Transverse colon (tissue), 4 donors: Measurements from ENCODE around the gene NOM1. TPM values are rescaled to one million over a fixed set of nuclear protein-coding genes. Genes with fewer than 3 reads are reported as not detected.

ENCODE experiments used
- DNase-seq: peaks from one replicate; pipeline ENCODE4 v3.0.0-alpha.2; 2019
- H3K27ac ChIP-seq, 4 donors: fragments of 200-600 bp; sonication (generic); 2 replicates each; pipeline ENCODE4 v1.5.1; 2016 to 2018; ENCODE audit warnings: inconsistent platforms in 4 of 4
- H3K27me3 ChIP-seq: fragments of 200-600 bp; sonication (generic); 2 replicates; pipeline ENCODE4 v1.5.1; 2017; ENCODE audit warnings: inconsistent platforms
- H3K36me3 ChIP-seq, 4 donors: fragments of 200-600 bp; sonication (generic); 2 replicates each; pipeline ENCODE4 v1.5.1; 2017 to 2019; ENCODE audit warnings: inconsistent platforms in 4 of 4
- H3K4me1 ChIP-seq, 4 donors: fragments of 200-600 bp; sonication (generic); 2 replicates each; pipeline ENCODE4 v1.5.1; 2017 to 2020; ENCODE audit warnings: inconsistent platforms in 4 of 4
- H3K4me3 ChIP-seq, 4 donors: fragments of 200-600 bp; sonication (generic); 1 replicate in 1 of 4; 2 replicates in 3 of 4; pipeline versions ENCODE4 v1.5.1 to v1.6.1; 2017 to 2019; ENCODE audit warnings: inconsistent platforms in 4 of 4
- H3K9me3 ChIP-seq, 2 donors: fragments of 200-600 bp; sonication (generic); 2 replicates each; pipeline ENCODE4 v1.5.1; 2017 to 2019; ENCODE audit warnings: inconsistent platforms in 2 of 2
- EP300 ChIP-seq: sonication (generic); formaldehyde crosslinking; IDR thresholded peaks from one replicate; pipeline ENCODE4 v1.6.1; 2017; ENCODE audit warnings: antibody characterized with exemption, low read depth
- POLR2A ChIP-seq: fragments of 450-650 bp; IDR thresholded peaks from one replicate; pipeline ENCODE4 v1.6.1; 2016; ENCODE audit warnings: antibody characterized with exemption, mild to moderate bottlenecking, moderate library complexity
- POLR2AphosphoS5 ChIP-seq, 3 donors: sonication (generic); formaldehyde crosslinking; IDR thresholded peaks; one replicate each; pipeline ENCODE4 v1.6.1; 2016; ENCODE audit warnings: antibody characterized with exemption in 3 of 3
- WGBS, 2 donors: methylation state at CpG; one replicate each; pipeline ENCODE4 v1.1.5; 2018; ENCODE audit warnings: low coverage in 1 of 2; 5-methylcytosine and 5-hydroxymethylcytosine counted together
- in situ Hi-C, 4 donors: fragments of 200-750 bp; cut with MboI; loops; one replicate each; pipeline versions ENCODE4 v1.15.0 to v1.15.1; 2017; ENCODE audit warnings: low sequenced_read_pairs in 3 of 4, low pct_ligation_motif_present in 1 of 4, low pct_unique_long_range_greater_than_20kb in 1 of 4
- intact Hi-C: fragments of 100-400 bp; cut with DNase I; formaldehyde crosslinking; loops from one replicate; pipeline ENCODE4 v1.15.1; 2023; ENCODE audit warnings: low total_unique reads
- total RNA-seq, 4 donors: library from RNA; depleted of rRNA; stranded (reverse); fragments of >200 nt; gene quantifications; one replicate each; pipeline ENCODE4 v1.1.0, GENCODE V29; 2016
- TF ChIP-seq, protein P1 (sequence below), 5 experiments: fragments of 200-600 bp in 3 of 5; fragments of 450-650 bp in 2 of 5; sonication (generic) in 3 of 5; IDR thresholded peaks; 1 replicate in 2 of 5; 2 replicates in 3 of 5; pipeline ENCODE4 v1.5.1; 2016 to 2017; ENCODE audit warnings: antibody characterized with exemption in 5 of 5, inconsistent platforms in 3 of 5, mild to moderate bottlenecking in 2 of 5, moderate library complexity in 1 of 5

Gene NOM1
- total RNA-seq, 4 donors from 2014 or later, result 6.6 to 22.4 (median 15.2) TPM

DNA sequence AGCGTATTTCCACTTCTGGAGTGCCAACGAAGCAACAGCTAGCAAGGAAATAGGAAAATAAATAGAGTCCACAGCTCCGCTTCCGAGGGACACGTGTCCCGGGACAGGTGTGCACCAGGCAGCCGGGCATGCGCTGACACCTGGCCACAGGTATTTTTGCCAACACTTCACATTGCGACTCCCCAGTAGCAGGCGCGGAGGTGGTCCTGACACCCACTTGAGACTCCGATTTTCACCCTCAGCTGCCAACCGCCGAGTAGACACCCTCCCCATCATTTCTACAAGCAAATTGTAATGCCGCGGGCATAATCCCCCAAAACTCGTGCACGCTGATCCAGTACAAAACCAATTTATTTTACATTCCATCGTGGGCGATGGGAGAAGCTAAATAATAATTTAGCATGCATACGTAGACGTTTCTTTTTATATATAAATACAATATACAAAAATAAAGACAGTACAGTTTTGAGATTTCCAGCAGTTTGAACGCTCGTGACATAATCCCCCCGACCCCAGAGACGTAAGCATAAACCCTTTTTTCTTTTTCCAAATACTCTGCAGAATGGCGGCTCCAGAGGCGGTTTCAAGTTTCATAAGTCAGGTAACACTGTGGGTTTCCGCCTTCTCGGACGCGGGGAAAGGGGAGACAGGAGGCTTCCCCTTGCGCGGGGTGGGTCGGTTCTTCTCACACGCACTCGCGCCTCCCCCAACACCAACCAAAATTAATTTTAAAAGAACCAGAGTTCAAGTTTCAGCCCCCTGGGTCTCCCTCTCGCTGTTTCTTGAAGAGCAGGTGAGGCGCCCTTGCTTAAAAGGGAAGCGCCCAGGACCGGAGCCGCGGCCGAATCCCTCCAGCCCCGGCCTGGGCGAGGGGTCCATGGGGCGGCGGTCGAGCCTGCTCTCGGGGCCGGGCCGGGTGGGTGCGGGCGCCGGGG, 55.3 kb downstream of the NOM1 start:
- intact Hi-C loops (no loop called here), in situ Hi-C loops (no loop called here)
- Histone ChIP-seq H3K36me3 (no peaks in the 10 kb centered on the region), H3K9me3 (no peaks in the 10 kb centered on the region), H3K4me1 (peaks cover 13 to 75% (median 53%) of the 10 kb centered on the region in 4 donors), H3K27me3 (peaks cover 99% of the 10 kb centered on the region), H3K27ac (peak overlapping the region in 1 of 4 donors; percentile 76), H3K4me3 (peak overlapping the region in 1 of 4 donors; percentile 33)
- 36 to 44% methylated on average over 18 to 55 of the region's 56 CpGs for WGBS, 2 donors
- TF ChIP-seq POLR2A, result no peak
- TF ChIP-seq POLR2AphosphoS5 (IDR thresholded peaks at IDR 0.05), result no peak
- TF ChIP-seq EP300, result no peak
- TF ChIP-seq, protein P1, sequence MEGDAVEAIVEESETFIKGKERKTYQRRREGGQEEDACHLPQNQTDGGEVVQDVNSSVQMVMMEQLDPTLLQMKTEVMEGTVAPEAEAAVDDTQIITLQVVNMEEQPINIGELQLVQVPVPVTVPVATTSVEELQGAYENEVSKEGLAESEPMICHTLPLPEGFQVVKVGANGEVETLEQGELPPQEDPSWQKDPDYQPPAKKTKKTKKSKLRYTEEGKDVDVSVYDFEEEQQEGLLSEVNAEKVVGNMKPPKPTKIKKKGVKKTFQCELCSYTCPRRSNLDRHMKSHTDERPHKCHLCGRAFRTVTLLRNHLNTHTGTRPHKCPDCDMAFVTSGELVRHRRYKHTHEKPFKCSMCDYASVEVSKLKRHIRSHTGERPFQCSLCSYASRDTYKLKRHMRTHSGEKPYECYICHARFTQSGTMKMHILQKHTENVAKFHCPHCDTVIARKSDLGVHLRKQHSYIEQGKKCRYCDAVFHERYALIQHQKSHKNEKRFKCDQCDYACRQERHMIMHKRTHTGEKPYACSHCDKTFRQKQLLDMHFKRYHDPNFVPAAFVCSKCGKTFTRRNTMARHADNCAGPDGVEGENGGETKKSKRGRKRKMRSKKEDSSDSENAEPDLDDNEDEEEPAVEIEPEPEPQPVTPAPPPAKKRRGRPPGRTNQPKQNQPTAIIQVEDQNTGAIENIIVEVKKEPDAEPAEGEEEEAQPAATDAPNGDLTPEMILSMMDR (IDR thresholded peaks at IDR 0.05), result no peak
- DNase-seq, result no peak

DNA sequence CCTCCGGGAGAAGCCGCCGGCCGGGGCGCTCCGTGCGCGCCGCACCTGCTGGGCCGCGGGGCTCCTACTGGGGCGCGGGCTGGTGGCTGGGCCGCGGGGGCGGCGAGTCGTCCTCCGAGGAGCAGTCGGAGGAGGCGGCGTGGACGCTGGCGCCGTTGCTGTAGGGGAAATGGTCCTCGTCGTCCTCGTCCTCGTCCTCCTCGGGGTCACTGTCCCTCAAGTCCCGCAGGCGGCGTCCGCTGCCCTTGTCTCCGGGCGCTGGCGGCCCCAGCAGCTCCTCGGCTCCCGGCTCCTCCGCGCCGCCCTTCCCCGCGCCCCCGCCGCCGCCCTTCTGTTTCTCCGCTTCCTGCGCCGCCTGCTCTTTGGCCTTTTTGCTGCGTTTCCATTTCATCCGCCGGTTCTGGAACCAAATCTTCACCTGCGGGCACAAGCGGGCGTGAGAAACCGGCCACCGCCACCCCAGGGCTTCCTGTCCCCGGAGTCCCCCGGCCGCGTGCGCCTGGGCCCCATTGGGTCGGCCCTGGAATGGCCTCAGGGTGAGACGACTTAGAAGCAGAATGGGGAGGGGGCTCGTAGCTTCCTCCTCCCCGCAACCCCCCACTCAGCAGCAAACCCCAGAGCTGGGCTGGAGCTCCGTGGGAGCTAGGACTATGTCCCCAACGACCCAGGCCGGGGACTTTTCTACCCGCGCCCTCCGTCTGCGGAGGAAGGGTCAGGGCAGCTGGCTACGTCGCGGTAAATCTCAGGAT, 56.1 kb downstream of the NOM1 start:
- peaks cover 9 to 70% (median 49%) of the 10 kb centered on the region in 4 donors for H3K4me1 ChIP-seq
- WGBS, 2 donors, result 20 to 38% methylated on average over 6 to 76 of the region's 77 CpGs
- no peak for DNase-seq

DNA sequence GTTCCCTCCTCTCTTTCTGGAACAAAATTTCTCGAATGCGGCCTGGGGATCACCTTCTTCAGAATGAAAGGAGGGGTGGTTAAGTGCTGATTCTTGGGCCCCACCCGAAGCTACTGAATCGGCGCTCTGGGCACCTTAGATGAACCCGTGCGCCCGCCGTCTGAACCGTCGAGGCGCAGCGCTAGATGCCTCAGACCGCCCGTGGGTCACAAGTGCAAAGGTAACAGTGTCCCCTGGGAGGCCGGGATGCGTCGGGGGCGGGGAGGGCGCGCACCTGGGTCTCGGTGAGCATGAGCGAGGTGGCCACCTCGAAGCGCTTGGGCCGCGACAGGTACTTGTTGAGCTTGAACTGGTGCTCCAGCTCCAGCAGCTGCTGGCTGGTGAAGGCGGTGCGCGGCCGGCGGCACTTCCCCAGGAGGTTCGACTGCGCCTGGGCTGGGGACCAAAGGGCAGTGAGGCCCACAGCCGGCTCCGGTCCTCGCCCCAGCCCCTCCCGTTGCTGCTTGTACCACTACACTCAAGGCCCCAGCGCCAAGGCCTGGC, 56.8 kb downstream of the NOM1 start:
- in situ Hi-C loops (no loop called here), intact Hi-C loops (no loop called here)
- H3K27me3 ChIP-seq, result peaks cover 97% of the 10 kb centered on the region
- H3K27ac ChIP-seq, result peak overlapping the region; percentile 85 to 92 (median 86)
- H3K9me3 ChIP-seq, result no peaks in the 10 kb centered on the region
- peak; percentile 71 for DNase-seq
- WGBS, 2 donors, result 0 to 43% methylated on average over 1 to 39 of the region's 39 CpGs
- peaks cover 6 to 69% (median 48%) of the 10 kb centered on the region in 4 donors for H3K4me1 ChIP-seq
- H3K36me3 ChIP-seq, result no peaks in the 10 kb centered on the region
- TF ChIP-seq POLR2AphosphoS5 (IDR thresholded peaks at IDR 0.05) (peak in 1 of 3 donors; percentile 23), POLR2A (no peak), EP300 (no peak)
- TF ChIP-seq, protein P1 (IDR thresholded peaks at IDR 0.05), result no peak
- H3K4me3 ChIP-seq, result peak overlapping the region in 1 of 4 donors; percentile 25

More for the DNA sequence above, 56.1 kb downstream of the NOM1 start:
- no peaks in the 10 kb centered on the region for H3K36me3 ChIP-seq
- in situ Hi-C loops (no loop called here), intact Hi-C loops (no loop called here)
- no peak overlapping the region for H3K4me3 ChIP-seq
- no peak for TF ChIP-seq EP300
- TF ChIP-seq POLR2A, result no peak
- TF ChIP-seq, protein P1 (IDR thresholded peaks at IDR 0.05), result no peak
- TF ChIP-seq POLR2AphosphoS5 (IDR thresholded peaks at IDR 0.05), result no peak
- peak overlapping the region in 2 of 4 donors; percentile 87 to 92 for H3K27ac ChIP-seq
- H3K27me3 ChIP-seq, result peaks cover 97% of the 10 kb centered on the region
- H3K9me3 ChIP-seq, result no peaks in the 10 kb centered on the region
